Neural cell (in vitro differentiated cells): ENCODE measurements around the gene BRINP1.

Source experiments
- CTCF ChIP-seq: fragments of 450-650 bp; IDR thresholded peaks from 2 replicates; pipeline ENCODE4 v1.5.1; 2014; ENCODE audit warnings: antibody characterized with exemption, mild to moderate bottlenecking, moderate library complexity; ENCODE audit not compliant: poor library complexity, severe bottlenecking
- EZH2 ChIP-seq: fragments of 200-600, 300-800 bp; shearing (Covaris generic), sonication (generic); IDR thresholded peaks from 2 replicates; pipeline ENCODE4 v1.6.1; 2014; ENCODE audit warnings: antibody characterized with exemption, low read length, borderline replicate concordance, mild to moderate bottlenecking; ENCODE audit not compliant: insufficient read depth, poor library complexity, severe bottlenecking
- POLR2AphosphoS5 ChIP-seq: IDR thresholded peaks from 2 replicates; pipeline ENCODE4 v1.6.1; 2012

DNA sequence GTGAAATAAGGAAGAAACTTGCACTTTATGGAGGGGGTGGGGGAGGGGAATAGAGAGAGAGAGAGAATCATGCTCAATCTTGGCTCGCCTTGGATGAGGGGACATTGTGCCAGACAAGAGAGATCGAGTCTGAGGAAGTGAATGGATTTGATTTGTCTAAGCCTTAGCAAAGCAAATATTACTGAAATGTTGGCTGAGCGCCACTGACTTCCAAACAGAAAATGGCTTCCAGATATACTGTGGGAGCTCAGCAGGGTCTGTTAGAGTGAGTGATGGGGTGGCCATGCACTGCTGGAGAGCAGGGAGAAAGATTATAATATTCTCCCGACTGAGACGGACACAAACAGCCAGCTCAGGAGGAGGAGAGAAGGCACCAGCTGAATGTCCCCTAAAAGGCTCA lies 34.5 kb downstream of the BRINP1 start:
- no peak for TF ChIP-seq POLR2AphosphoS5
- no peak for TF ChIP-seq CTCF
- no peak for TF ChIP-seq EZH2
